GM18907 (cell line): Measurements from ENCODE around the gene AGAP1.

Source experiments
- ATAC-seq: cut with Tn5 transposase; IDR thresholded peaks from one replicate; pipeline ENCODE4 v1.9.1; 2021; ENCODE audit warnings: mild to moderate bottlenecking, moderate library complexity; ENCODE audit not compliant: unreplicated experiment

The AGAP1 gene

DNA sequence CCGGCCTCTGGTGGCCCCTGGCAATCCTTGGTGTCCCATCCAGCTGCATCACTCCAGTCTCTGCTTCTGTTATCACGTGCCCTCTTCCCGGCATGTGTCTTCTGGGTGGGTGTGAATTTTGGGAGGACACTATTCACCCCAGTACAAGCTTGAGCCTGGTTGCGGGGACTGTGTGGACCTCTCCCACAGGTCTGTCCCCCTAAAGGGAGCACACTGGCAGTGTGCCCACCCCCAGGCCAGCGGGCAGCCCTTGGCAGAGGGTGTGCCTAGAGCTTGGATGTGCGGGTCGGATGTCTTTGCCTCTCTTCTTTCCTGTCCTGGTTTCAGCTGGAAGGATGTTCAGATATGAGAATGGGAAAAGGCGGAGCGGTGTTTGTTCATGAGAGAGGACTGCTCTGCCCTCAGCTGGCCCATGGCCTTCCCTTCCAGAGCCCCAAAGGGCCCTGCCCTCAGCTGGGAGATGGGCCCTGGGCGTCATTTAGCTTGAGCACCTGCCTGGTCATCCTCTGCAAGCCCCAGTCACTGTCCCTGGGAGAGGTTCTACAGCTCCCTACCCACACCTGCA is 73.2 kb downstream of the AGAP1 start:
- no peak for ATAC-seq

DNA sequence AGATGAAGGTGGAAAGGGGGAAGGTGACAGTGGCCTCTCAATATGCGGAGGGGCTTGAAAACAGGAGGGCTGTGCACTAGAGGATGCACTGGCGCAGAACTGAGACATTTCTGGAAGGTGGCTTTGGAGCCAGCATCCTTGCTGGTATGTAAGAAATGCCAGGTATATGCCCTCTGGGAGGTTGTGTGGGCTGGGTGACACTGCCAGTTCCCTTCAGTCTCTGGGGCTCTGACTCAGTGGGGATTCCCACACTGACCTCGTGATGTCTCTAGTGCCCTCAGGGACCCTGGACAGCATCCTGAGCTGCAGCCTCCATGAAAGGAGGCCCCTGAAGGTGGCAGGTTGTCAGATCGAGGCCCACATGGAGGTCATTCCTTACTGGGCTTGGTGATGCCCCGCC is 74.0 kb downstream of the AGAP1 start:
- ATAC-seq = no peak

DNA sequence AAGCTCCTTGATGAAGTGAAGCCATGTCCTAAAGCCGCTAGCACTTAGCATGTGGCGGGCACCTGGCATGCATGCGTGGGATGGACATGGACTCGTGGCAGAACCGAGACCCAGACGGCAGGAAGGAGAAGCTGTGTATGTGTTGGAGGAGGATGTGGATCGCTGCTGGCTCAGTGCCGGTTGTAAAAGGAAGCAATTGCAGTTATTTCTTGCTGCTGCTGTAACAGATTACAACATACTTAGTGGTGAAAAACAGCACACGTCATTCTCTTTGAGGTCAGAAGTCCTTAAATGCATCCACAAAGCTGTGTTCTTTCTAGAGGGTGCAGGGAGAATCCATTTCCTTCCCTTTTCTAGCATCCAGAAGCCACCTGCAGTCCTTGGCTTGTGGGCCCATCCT is 74.6 kb downstream of the AGAP1 start:
- ATAC-seq = no peak

DNA sequence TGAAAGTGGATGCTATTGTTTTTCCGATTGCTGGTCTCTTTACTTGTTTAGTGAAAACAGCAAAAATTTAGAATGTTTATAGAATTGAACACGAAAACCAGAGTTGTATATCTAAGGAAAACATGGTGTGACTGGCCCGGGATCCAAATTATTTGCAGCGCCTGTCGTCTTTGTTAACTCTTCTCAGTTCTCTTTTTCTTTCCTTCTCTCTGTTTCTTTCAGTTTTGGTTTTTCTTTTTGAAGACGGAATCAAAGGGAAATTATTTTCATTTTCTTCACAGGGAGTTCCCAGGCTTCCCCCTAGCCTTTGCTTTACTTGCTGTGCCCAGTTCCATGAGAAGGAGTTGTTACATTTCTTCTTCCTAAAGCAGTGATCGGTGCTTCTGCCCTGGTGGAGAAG is 76.0 kb downstream of the AGAP1 start:
- no peak for ATAC-seq

GRCh38 chr2:235570256-235570655 is 76.4 kb downstream of the AGAP1 start:
- ATAC-seq = no peak

- no peak for ATAC-seq
Observed at GRCh38 chr2:235570966-235571692, 77.3 kb downstream of the AGAP1 start.

DNA sequence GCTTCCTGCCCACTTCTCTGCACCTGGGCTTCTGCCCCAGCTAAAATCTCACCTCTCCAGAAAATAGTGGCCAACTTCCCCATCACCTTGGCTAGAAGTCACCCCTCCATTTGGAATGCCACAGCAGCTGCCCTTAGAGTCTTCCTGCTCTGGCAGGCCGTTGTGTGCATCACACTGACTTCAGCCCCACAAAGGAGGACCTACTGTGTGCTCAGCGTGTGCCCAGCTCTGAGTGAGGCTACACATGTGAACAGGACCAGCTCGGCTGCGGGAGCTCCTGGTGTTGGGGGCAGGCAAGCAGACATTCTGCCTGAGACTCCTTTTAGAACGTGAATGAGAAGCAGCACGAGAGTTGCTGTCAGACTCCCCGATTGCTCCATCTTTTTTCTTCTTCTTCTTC is 78.7 kb downstream of the AGAP1 start:
- no peak for ATAC-seq

- ATAC-seq = no peak
Observed at GRCh38 chr2:235573331-235574221, 79.7 kb downstream of the AGAP1 start.

DNA sequence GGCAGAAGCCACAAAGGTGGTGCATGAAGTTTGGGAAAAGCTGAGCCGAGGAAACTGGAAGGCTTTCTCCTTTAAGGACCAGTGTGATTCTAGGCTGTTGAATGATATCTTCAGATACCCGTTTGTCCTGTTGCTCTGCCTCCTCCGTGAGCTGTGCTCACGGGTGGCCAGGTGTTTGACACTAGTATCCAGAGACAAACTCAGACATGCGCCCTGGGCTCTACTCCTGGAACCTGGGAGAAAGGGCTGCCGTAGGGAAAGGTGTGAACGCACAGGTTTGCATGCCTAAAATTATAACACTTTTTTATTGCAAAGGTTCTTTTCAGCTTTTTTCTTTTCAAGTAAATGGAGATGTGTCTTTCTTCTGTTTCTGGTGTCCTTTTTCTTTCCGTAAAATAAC is 81.6 kb downstream of the AGAP1 start:
- no peak for ATAC-seq

GRCh38 chr2:235575904-235576303 is 82.1 kb downstream of the AGAP1 start:
- ATAC-seq = no peak

GRCh38 chr2:235576337-235576910 is 82.6 kb downstream of the AGAP1 start:
- ATAC-seq = no peak

- ATAC-seq = no peak
Observed at GRCh38 chr2:235577404-235578330, 83.8 kb downstream of the AGAP1 start.

GRCh38 chr2:235579128-235579527 is 85.3 kb downstream of the AGAP1 start:
- no peak for ATAC-seq

GRCh38 chr2:235580426-235581157 is 86.7 kb downstream of the AGAP1 start:
- ATAC-seq = no peak

- no peak for ATAC-seq
Observed at GRCh38 chr2:235582081-235582686, 88.3 kb downstream of the AGAP1 start.

- ATAC-seq = no peak
Observed at GRCh38 chr2:235582729-235583128, 88.9 kb downstream of the AGAP1 start.

GRCh38 chr2:235583144-235583543 is 89.3 kb downstream of the AGAP1 start:
- no peak for ATAC-seq

GRCh38 chr2:235583925-235584637 is 90.2 kb downstream of the AGAP1 start:
- ATAC-seq = no peak

DNA sequence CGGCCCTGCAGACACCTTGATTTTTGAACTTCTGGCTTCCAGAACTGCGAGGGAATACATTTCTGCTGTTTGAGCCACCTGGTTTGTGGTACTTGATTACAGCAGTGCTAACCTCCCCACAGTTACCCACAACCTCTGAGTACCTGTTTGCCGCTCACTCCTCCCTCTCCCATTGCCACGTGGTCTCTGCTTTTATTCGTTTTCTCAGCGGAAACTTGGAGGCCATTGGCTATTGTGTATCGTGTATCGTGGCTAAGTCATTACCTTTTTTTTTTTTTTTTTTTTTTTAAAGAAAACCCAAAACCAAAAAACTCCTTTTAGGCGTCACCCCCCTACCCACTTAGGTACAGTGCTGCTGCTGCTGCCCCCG is 90.8 kb downstream of the AGAP1 start:
- no peak for ATAC-seq
